ENCODE results near the gene TEX54. TPM values are rescaled to one million over a fixed set of nuclear protein-coding genes. Genes with fewer than 3 reads are reported as not detected.

Gene TEX54
- total RNA-seq, 1 donor from 2014 or later: not detected

GRCh38 chr11:62788991-62789390 is 43.6 kb downstream of the TEX54 start:
- DNase-seq: no peak

- DNase-seq: peak; percentile 99
Observed at GRCh38 chr11:62787005-62787759, 45.5 kb downstream of the TEX54 start, which contains the start of gene TMEM179B. TSS of gene TMEM179B (plus strand) at chr11:62787402. CDS start at chr11:62787432, 30 bp downstream.

- peak; percentile 95 for DNase-seq
Observed at GRCh38 chr11:62786318-62787004, 46.2 kb downstream of the TEX54 start.

- DNase-seq: no peak
Observed at GRCh38 chr11:62782753-62783152, 49.9 kb downstream of the TEX54 start.

Small RNA genes within 50 kb of the gene (small RNA-seq; reads per million reads assigned to genes)
- 0.45 reads per million, percentile 70 among the genes with 10 or more reads in this experiment for gene MIR6514 (ENCODE audit: low replicate concordance)
- not detected for gene RF00099 (ENCODE audit: low replicate concordance)
- not detected for gene RNU6-118P (ENCODE audit: low replicate concordance)
- not detected for gene SNORD22 (ENCODE audit: low replicate concordance)
- gene SNORD26 (ENCODE audit: low replicate concordance): not detected
- gene SNORD27 (ENCODE audit: low replicate concordance): not detected
- not detected for gene SNORD28 (ENCODE audit: low replicate concordance)
- gene SNORD30 (ENCODE audit: low replicate concordance): 352 reads per million, percentile 98 among the genes with 10 or more reads in this experiment

Other genes with a start within 250 kb of the TEX54 start
- gene TUT1, start 241.3 kb downstream of the TEX54 start, total RNA-seq: 5.8 TPM
- 54.7 TPM for gene MTA2, start 231.0 kb downstream of the TEX54 start, total RNA-seq
- 11.2 TPM for gene EML3, start 220.1 kb downstream of the TEX54 start, total RNA-seq
- gene ROM1, start 219.6 kb downstream of the TEX54 start, total RNA-seq: 0.72 TPM
- gene B3GAT3, start 210.9 kb downstream of the TEX54 start, total RNA-seq: 14.4 TPM
- gene GANAB, start 186.2 kb downstream of the TEX54 start, total RNA-seq: 158 TPM
- gene INTS5, start 179.5 kb downstream of the TEX54 start, total RNA-seq: 22.4 TPM
- gene C11orf98, start 167.6 kb downstream of the TEX54 start, total RNA-seq: 10.4 TPM
- 2.6 TPM for gene CSKMT, start 167.5 kb downstream of the TEX54 start, total RNA-seq
- gene UQCC3, start 161.2 kb downstream of the TEX54 start, total RNA-seq: 5.4 TPM
- gene LBHD1, start 160.6 kb downstream of the TEX54 start, total RNA-seq: 2.9 TPM
- gene UBXN1, start 153.8 kb downstream of the TEX54 start, total RNA-seq: 90.2 TPM
- gene LRRN4CL, start 143.3 kb downstream of the TEX54 start, total RNA-seq: 33.8 TPM
- 11.4 TPM for gene BSCL2, start 125.4 kb downstream of the TEX54 start, total RNA-seq
- not detected for gene GNG3, start 125.2 kb downstream of the TEX54 start, total RNA-seq
- gene HNRNPUL2, start 105.4 kb downstream of the TEX54 start, total RNA-seq: 39.0 TPM
- gene TTC9C, start 104.4 kb downstream of the TEX54 start, total RNA-seq: 18.9 TPM
- gene ZBTB3, start 78.7 kb downstream of the TEX54 start, total RNA-seq: 7.5 TPM
- 56.2 TPM for gene POLR2G, start 71.3 kb downstream of the TEX54 start, total RNA-seq
- 17.7 TPM for gene TAF6L, start 61.4 kb downstream of the TEX54 start, total RNA-seq
- gene TMEM179B, start 45.4 kb downstream of the TEX54 start, total RNA-seq: 19.5 TPM
- gene TMEM223, start 40.8 kb downstream of the TEX54 start, total RNA-seq: 24.7 TPM
- 45.2 TPM for gene NXF1, start 27.4 kb downstream of the TEX54 start, total RNA-seq
- 37.1 TPM for gene STX5, start 790 bp downstream of the TEX54 start, total RNA-seq
- gene WDR74, start 6.7 kb upstream of the TEX54 start, total RNA-seq: 36.8 TPM
- 87.0 TPM for gene SLC3A2, start 48.1 kb upstream of the TEX54 start, total RNA-seq
- gene CHRM1, start 88.5 kb upstream of the TEX54 start, total RNA-seq: 0.10 TPM
- not detected for gene SLC22A6, start 152.1 kb upstream of the TEX54 start, total RNA-seq
- not detected for gene SLC22A8, start 183.0 kb upstream of the TEX54 start, total RNA-seq

All from tongue (tissue), 3 donors.